Left ventricle myocardium superior (tissue), 1 donor: ENCODE measurements around the gene ZNF787. TPM values are rescaled to one million over a fixed set of nuclear protein-coding genes. Genes with fewer than 3 reads are reported as not detected.
A peak's percentile ranks its signal among the peaks of the same experiment; 100 is the strongest.

Source experiments
- ATAC-seq: fragments of 200-7000 bp; cut with Tn5 transposase; one replicate; pipeline ENCODE4 v1.9.1; 2020; ENCODE audit warnings: mild to moderate bottlenecking, moderate library complexity
- DNase-seq: peaks from one replicate; pipeline ENCODE4 v3.0.0-alpha.2; 2020
- intact Hi-C: fragments of 100-400 bp; cut with micrococcal nuclease; formaldehyde crosslinking; loops from one replicate; pipeline ENCODE4 v1.11.0; 2022
- total RNA-seq: library from RNA; stranded (reverse); fragmentation: NEBNext Ultra II Directional; extraction: Animal tissue kit (Norgen Biotek cat#: 25700); gene quantifications from one replicate; pipeline ENCODE4 v1.2.1, GENCODE V29; 2021
- donor health status: DM: no; HTN: yes; CAD: no; lungs with severe emphysema.

ZNF787 gene
- total RNA-seq, 1 donor from 2014 or later, result 33.8 TPM

DNA sequence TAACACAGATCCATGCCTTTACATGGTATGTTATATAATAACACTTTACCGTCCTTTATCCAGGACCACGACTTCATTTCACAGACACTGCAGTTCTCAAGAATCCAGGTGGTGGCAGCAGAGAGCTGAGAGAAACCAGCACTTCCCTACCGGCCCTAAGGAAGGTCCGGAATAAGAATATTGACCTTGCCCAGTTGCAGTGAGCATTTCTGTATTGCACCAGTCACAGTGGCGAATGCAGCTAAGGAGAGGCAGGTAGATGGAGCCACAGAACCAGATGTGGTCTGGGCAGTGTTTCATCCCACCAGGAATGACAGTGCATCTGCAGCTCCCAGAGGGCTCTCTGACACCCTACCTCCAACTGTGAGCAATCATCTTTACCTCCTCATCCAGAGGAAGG, 44.6 kb downstream of the ZNF787 start:
- intact Hi-C loops, result loop anchor here (5.0 kb wide), 1 partner anchor 96 kb away; no protein-coding TSS in a partner anchor
- ATAC-seq, result peak; percentile 61

DNA sequence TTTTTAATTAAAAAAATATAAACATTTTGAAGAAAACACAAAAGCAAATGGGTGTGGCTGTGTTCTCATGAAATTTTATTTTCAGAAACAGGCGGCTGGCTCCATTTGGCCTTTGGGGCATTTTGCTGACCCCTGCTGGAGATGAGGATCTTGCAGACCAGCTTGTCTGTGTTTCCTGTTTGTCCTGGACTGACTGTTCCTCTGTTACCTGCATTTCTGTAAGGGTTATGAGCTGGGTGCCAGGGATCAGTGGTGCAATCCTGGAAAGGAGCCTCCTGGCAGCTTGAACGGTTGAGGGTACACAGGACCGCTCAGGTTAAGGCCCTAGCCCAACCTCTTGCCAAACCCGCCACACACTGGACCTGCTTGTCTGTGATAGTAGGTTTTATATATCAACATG, 49.9 kb downstream of the ZNF787 start:
- ATAC-seq, result no peak
- no peak for DNase-seq
- intact Hi-C loops, result no loop called here

More for the DNA sequence above, 44.6 kb downstream of the ZNF787 start:
- DNase-seq, result no peak

DNA sequence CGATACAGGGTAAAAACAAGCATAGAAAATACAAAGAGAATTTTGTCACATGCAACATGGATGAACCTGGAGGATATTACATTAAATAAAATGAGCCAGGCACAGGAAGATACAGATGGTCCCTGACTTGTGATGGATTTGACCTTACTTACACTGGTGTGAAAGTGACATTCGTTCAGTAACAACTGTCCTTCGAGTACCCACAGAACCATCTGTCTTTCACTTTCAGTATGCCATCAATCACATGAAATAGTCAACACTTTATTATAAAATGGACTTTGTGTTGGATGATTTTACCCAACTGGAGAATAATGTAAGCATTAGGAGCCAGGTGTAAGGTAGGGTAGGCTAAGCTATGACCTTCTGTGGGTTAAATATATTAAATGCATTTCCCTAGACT, 51.5 kb downstream of the ZNF787 start:
- ATAC-seq, result no peak
- intact Hi-C loops, result no loop called here
- DNase-seq, result no peak

DNA sequence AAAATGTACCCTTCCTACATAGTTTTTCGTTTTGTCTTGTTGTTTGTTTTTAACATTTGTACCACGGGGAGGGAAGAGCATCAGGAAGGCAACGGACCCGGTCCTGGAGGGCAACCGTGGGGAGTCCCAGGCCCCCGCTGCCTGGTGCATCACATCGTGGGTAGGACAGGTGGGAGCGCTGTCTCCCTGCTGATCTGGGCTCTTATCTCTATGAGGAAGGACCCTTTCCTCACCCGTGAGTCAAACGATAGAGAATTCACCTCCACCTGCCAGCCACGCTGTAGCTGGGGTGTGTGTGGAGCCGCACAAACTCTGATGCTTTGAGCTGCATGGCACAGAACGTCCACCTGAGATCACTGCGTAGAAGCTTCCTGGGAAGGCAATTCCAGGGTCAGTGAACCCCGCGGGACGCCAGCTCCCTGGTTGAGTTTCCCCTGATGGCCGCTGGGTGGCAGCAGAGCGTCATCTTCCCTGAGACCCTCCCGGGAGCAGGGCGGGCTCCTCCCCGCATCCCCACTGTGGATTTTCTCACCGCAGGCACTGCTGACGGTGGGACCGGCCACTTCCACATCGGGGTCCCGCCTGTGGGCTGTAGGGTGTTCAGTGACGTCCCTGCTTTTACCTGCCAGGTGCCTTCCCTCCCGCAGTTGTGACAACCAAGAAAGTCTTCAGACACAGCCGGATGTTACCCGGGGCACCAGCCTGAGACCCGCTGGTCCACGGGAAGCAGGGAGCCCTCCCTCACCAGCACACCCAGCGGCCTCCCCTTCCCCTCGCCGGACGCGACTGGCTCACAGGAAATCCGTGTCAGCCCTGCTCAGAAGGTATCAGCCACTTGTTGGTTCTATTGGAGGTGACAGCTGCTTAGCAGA, 54.7 kb downstream of the ZNF787 start:
- intact Hi-C loops, result no loop called here
- DNase-seq (peak; percentile 81), ATAC-seq (peak; percentile 80)

DNA sequence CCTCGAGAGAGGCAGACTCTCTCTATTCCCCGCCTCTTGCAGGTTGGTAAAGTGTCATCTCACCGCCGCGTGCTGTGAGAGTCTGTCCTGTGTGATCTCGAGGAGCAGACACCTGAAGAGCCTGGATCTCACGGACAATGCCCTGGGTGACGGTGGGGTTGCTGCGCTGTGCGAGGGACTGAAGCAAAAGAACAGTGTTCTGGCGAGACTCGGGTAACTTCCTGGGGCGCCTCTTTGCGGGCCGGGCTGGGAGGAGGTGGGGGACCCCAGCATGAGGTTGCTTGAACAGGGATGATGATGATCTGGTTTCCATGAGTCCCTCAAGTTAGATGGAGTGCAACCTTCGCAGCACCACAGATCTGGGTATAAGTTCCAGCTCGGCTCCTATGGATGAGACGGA, 67.5 kb downstream of the ZNF787 start:
- intact Hi-C loops, result no loop called here
- ATAC-seq (no peak), DNase-seq (no peak)

Other genes with a start within 250 kb of the ZNF787 start
- not detected for gene NLRP13, start 189.0 kb downstream of the ZNF787 start, total RNA-seq
- not detected for gene NLRP8, start 173.5 kb downstream of the ZNF787 start, total RNA-seq
- not detected for gene NLRP5, start 134.5 kb downstream of the ZNF787 start, total RNA-seq
- 23.9 TPM for gene ZNF444, start 20.0 kb upstream of the ZNF787 start, total RNA-seq
- not detected for gene GALP, start 54.7 kb upstream of the ZNF787 start, total RNA-seq
- not detected for gene ZSCAN5B, start 76.5 kb upstream of the ZNF787 start, total RNA-seq
- gene ZSCAN5C, start 81.0 kb upstream of the ZNF787 start, total RNA-seq, result not detected
- not detected for gene EDDM13, start 151.5 kb upstream of the ZNF787 start, total RNA-seq
- 18.4 TPM for gene ZSCAN5A, start 193.5 kb upstream of the ZNF787 start, total RNA-seq